NCI-H146 (cell line): ENCODE data around the gene NME5.

Experiments
- DNase-seq: peaks from one replicate; lab custom pipeline; 2025; lab: John Stamatoyannopoulos, UW

Gene NME5

DNA sequence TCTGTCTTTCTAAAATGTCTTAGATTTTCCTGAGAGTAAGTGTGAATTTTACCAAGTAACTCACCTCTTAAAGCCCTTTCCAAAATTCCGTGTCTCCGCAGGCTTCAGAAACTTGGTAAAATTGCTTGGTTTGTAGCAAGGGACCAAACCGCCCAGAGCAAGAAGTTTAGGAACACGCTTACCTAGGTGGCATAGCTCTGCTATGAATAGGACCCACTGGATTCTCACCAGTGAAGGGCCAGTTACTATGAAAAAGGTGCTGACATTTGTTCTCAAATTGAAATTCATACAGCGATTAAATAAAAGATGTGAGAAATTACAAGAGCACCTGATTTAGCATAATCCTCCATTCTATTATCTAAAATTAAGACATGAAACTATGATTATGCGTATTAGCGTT, 6.7 kb downstream of the NME5 start:
- DNase-seq = no peak

DNA sequence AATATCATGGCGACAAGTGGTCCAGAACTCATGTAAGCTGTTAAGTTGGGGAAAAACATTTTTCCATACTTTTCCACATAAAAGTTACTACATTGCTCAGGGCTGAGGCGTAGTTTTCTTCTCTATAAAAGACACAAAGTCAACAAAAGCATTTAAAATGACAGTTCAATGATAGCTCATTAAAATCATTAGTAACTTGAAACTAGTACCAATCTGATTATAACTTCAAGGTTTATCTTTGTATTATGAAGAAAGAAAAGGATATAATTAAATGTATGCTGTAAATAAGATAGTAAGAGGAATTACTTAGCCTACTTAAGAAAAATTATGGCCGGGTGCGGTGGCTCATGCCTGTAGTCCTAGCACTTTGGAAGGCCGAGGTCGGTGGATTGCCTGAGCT, 9.9 kb downstream of the NME5 start:
- peak; percentile 1 for DNase-seq

DNA sequence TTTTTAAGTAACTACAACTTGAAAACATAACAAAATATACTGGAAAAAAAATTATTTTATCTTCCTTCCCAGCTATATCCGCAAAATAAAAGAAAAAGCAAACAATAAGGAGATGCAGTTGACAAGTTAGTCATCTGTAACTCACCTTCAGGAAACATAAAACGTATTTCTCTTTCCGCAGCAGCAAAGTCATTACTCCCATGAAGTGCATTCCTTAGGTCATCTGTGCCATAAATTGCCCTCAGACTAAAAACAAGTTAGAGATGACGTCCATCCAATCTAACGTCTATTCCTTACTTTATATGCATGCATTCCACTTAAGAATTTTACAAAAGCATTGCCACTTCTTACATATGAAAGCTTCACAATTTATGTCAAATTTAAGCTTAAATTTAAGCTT, 10.9 kb downstream of the NME5 start:
- DNase-seq = no peak

DNA sequence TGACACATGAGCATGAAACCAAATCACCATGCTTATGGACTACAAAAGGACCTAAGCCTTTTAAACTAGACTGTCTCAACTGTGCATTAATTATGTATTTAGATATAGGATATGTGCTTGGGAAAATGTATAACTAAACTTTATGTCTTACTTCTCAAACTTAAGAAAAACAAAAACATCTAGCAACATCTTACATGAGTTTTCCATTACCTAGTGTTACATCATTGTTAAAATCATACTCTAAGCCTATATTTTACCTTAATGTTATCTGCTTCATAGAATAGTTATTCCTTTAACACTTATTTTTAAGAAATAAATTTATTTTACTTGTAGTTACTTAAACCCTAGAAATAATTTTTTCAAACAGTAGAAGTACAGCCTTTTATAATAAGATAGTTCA, 24.0 kb downstream of the NME5 start:
- no peak for DNase-seq

DNA sequence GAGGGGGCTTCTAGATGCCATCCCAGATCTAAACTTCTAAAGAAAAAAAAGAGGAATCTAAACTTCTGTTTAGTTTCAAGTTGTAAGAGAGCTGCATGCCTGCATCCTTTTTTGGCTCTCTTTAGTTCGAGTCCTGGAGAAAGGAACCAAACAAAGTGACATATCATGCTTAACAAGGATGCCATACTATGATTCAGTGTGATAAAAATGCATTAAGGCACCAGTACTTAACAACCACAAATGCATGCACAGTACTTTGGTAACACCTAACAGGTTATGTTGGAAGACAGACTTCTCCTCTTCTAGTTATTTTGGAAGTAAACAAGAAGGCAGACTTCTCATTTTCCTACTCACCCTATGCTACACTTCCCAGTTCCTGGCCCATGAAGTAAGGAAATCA, 27.3 kb downstream of the NME5 start:
- DNase-seq = no peak

DNA sequence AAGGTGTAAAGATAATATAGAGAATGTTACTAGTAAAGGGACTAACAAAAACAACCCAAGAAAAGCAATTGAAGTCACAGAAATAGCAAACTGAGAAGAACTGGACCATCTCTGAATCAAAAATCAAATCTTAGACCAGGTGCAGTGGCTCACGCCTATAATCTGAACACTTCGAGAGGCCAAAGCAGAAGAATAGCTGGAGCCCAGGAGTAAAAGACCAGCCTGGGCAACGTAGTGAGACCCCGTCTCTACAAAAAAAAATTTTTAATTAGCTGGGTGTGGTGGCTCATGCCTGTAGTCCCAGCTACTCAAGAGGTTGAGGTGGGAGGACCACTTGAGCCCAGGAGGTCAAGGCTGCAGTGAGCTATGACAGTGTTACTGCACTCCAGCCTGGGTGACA, 28.0 kb downstream of the NME5 start:
- no peak for DNase-seq

DNA sequence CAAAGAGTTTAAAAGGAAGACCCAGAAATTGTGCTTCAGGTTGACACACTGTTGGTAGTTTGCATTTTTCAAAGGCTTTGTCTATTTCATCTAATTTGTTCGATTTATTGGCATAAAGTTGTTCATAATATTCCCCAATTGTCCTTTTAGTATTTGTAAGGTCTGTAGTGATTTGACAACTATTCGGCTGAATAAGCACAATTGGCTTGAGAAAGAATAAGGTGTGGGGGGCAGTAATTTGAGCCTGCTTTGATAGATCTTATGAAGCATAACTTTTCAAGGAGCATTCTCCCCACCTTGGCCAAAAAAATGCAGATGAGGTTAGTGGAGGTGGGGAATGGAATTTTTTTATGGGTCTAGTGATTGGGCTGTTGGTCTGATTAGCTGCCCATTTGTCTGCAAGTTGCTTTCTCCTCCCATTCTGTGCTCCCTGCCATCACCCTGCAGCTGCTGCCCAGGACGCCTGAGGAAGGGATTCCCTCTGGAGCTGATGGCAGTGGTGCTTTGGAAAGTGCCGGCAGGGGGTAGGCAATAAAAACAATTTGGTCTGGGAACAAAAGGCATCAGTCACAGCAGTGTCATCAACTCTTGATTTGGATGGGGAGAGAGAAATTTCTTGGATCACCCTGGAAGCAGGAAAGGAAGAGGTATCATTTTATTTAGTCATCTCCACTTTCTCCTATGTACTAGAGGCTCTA, 28.8 kb downstream of the NME5 start:
- DNase-seq = peak; percentile 77

DNA sequence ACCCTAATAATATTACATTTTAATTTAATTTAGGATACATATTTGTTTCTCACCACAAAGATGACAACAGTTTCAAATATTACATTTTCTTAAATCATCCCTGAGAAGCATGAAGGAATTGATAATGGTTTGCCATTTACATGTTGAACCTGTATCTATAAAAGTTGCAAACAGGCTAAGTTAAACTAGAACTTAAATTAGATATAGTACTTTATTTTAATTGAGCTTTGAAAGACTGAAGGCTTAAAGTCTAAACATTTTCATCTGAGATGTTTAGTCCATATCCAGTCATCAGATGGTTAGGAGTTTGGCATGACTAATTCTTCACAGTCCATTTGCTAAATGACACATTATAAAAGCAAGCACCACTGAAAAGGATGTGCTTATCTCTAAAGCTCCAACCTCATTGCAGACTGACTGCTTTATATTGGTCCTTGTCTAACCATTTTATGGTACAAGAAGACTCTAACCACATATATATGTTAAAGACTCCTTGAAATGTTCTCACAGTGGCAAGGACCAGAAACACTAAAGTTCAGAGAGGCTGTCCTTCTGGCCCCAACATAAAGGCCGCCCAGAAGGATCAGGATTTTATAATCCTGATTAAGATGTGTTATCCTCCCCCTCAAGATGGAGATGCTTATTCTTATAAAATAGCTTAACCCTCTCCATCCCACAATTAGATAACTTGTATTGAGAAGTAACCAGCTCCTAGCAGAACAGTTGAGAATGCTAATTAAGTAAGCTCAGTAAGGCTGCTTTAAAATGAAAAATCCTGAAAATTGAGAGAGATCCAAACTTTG, 29.6 kb downstream of the NME5 start:
- DNase-seq = no peak

DNA sequence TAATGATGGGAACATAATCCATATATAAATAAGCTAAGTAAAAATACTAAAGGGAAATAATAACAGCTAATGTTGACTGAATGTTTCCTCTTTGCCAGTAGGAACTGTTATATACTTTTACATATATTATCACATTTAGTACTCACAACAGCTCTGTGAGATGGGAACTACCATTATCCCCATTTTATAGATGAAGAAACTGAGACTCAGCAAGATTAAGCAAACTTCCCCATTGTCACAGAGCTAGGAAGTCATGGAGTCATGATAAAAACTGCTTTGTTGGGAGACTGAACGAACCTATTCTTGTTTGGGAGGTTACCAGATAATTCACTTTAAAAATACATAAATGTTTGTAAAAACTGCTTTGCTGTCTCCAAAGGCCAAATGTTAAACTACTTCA, 32.0 kb downstream of the NME5 start:
- no peak for DNase-seq

DNA sequence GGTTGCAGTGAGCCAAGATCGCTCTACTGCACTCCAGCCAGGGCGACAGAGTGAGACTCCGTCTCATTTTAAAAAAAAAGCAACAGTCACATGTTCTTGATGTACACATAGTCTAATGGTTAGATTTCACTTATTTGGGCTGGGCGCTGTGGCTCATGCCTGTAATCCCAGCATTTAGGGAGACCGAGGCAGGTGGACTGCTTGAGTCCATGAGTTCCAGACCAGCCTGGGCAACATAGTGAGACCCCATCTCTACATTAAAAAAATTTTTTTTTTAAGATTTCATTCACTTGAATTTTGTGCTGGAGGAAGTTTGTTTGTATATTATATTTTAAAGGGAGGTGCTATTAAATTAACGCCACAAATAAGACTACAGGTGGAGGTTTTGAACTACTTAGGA, 33.5 kb downstream of the NME5 start:
- DNase-seq = no peak

DNA sequence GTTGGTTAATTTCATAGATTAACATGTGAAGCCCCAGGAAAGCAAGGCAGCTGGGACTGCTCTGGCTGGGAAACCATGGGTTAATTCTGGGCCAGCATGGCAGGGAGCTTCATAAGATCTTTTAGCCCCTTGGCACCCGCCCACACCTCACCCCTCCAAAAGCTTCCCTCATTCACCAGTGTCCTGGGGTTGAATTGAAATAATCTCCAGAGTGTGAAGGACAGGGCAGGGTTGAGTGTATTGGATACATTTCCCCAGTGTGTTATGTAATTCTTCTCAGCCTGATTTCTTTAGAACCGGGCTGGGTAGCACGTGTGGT, 36.0 kb downstream of the NME5 start:
- DNase-seq = no peak

DNA sequence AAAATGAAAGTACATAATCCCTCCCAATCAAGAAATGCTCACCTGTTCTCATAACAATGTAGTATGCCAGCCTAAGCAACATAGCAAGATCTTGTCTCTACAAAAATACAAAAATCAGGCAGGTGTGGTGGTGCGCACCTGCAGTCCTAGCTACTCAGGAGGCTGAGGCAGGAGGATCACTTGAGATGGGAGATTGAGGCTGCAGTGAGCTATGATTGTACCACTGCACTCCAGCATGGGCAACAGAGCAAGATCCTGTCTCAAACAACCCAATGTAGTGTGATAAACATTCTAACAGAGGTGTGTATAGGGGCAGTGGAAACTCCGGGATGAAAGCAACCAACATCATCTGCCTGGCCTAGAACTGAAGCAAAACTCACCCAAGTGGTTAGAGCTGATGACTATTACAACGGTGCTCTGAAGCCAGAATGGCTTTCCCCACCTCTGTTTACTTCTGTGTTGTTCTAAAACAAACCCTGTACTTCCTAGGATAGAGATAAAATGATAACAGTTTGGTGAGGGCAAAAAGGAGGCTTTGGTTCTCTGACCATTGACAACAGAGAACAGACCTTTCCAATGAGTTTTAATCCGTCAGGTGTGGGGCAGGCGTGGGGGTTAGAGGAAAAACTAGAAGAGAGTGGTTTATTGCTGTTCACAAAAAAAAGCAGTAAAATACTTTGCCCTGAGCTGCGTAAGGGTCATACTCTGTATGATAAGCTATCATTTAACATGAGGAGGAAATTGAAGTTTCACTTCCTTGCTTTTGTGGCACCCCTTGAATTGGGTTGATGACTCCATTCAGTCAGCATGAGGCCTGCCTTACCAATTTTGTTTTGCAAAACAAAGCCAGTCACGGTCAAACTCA, 36.5 kb downstream of the NME5 start:
- no peak for DNase-seq

DNA sequence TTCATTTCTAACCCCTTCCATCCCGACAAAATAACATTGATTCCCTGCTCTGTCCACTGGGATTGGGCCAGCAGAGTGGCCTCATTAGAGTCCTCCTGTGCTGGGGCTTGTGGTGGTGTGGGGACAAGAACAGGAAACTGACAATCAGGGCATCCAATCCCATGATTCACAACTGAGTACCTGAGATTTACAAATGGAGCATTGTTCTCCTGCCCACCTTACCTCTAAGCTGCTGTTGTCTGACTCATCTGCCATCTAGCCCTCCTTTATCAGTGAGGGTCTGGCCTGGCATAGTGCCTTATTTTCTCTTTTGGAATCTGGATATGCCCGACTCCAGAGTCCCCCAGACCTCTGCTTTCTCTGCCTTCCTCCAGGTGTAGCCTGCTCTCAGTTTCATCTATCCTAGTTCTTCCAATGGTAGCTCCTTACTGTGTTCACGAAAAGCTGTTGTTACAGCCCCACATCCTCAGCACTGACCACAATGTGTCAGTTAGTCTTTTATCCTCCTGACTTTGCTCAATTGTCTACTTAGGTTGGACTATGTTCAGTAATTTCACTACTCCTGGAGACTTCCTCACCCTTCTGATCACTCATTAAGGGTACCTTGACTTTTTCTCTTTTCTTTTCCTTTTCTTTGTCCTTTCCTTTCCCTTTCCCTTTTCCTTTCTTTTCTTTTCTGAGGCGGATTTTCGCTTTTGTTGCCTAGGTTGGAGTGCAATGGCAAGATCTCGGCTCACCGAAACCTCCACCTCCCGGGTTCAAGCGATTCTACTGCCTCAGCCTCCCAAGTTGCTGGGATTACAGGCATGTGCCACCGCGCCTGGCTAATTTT, 42.0 kb downstream of the NME5 start:
- DNase-seq = no peak

DNA sequence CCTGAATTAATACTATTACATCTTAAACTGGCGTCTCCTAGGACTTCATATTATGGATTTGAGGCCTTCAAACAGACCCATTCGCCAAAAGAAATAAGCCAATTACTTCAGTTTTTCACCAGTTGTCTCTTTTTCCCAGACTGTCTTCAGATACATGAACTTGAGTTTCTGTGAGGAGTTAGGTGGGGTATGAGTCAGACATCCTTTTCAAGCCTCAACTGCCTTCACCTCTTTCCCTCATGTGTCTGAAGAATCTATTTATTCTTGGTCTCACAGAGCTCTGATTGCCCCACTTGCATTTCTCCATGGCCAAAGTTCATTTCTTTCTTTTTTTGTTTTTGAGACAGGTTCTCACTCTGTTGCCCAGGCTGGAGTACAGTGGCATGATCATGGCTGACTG, 42.9 kb downstream of the NME5 start:
- no peak for DNase-seq

DNA sequence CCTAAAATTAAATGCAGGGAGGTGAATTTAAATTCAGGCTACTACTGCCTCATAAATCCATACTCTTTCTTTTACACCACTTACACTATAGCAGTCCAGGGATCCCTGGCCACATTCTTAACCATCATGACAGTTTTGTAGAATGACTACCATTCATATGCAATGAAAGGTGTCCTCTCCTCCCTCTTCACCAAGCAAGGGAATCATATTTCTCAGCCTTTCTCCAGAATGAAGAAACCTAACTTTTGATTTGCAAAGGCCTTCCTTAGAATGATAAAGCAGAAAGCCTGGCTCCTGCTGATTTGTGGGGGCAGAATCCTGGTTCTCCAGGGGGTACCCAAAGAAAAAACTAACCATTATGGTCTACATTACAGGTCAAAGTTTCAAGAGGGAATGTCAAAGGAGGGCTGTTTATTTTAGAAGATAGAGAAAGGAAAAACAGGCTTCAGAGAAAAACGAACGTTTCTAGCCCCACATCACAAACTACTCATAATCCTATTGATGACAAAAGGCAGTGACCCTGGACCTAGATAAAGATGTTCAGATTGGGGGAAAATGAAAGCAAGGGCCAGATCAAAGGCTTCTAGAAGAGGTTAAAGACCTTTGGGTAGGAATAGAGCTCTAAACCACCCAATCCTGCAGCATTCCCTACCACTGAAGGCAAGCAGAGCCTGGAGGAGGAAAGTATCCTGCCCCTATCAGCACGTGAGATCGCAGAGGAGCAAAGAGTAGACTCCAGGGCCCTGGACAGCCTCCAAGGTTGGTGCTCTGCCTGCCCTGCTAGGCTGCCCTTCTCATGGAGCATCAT, 43.9 kb downstream of the NME5 start:
- DNase-seq = no peak

DNA sequence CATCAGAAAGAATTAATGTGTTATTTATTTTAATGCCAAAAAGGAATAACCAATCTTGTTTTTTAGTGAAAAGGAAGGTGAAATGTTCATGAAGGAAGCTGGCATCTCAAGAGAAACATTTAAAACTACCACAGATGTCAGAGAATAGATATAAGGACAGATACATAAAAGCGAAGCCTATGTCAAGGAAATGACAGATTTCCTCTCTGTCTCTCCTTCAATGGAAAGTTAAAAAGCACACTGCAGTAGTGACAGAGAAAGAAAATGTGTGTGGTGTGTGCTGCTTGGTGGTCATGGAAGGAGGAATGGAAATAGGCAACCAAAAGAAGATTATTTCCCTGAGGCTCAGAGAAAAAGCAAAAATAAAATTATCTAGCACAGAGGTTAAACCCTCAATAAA, 46.2 kb downstream of the NME5 start:
- DNase-seq = no peak

DNA sequence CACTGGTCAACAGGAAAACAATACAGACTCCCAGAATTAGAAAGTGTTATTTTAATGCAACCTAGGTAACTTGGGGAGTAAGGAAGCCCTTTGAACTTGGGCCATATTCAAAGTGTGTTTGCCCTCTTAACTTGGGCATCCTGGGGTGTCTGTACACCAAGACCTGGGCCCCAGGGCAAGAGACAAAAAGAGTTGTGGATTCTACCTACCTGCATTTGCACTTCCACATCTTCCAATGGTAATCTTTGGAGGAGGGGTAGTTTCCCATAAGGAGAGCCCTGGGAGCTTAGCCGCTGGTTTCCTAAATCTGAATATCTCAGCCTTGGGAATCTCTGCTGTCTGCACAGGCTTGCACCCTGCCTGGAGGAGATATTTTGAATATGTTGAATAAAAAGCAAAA, 46.9 kb downstream of the NME5 start:
- no peak for DNase-seq

DNA sequence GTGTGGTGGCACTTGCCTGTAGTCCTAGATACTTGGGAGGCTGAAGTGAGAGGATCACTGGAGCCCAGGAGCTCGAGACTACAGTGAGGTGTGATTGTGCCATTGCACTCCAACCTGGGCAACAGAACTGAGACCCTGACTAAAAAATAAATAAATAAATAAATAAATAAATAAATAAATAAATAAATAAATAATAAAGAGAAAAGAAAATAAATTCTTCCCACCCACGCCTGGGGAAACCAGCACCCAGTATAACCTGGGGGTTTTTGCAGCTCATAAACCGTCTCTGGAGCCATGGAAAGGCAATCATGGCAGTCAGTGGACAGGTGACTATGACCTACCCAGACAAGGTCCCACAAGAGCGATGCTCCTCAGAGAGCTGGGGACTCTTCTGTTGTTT, 47.5 kb downstream of the NME5 start:
- no peak for DNase-seq

DNA sequence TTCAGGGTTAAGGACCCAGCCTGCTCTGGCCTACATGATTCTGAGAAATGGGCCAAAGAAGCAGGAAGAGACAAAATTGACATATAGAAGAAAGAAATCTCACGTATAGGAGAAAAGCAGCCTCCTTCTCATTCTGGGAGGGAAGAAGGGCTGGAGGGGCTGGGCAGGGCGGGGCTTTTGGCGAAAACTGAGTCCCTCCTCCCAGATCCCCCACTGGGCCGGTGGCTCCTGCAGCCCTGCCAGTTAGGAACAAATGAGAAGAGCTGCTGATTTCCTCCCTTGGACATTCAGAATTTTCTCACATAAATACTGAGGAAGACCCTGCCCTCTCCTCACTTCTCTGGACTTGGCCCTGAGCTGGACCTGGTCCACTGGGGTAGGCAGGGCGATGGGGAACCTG, 55.5 kb downstream of the NME5 start, which contains the start of gene WNT8A:
TSS of gene WNT8A (plus strand) at position 332 of the 400 bp plus-strand sequence. CDS start 95 bp downstream, outside the sequence.
- no peak for DNase-seq

DNA sequence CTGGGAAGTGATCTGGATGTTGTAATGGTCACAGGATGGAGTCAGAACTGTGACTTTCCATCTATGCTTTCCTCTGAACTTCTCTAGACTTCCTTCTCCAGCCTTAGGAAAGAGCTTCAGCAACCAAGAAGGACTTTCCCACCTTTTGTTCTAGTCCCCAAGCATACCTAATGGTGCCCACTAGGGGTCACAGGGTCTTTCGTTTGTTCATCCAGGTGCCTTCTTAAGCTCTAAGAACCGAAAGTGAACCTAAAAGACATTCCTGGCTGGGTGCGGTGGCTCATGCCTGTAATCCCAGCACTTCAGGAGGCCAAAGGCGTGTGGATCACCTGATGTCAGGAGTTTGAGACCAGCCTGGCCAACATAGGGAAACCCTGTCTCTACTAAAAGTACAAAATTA, 57.2 kb downstream of the NME5 start:
- DNase-seq = no peak

DNA sequence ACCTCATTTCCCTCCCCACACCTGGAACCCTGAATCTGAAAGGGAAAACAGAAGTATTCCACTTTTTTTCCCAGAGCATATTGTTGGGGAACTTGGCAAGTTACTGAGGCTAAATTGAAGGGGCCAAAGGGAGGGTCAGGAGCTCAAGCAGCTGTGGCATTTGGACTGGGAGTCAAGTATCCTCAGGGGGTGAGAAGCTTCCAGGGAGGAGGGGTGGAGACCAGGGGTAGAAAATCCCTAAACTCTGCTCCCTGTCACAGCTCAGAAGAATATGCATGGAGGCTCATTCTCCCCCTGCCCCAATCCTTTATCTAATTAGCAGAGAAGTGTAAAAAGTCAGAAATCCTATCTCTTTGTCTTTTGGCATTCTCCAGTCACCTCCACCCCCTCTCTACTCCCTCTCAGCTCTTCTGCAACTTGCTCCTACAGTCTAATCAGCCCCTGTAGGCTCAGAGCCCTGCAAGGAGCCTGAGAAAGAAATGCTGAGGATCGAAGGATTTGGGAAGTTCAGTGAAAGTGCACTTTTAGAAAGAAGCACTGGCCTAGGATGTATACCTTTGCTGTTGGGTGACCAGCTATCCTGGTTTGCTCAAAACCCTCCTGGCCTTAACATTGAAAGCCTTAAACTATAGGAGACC, 61.1 kb downstream of the NME5 start:
- DNase-seq = no peak
